Uterus (tissue), 2 donors: ENCODE data around the gene GNG12.

Source experiments
- POLR2A ChIP-seq, 2 donors: fragments of 450-650 bp; IDR thresholded peaks; one replicate each; pipeline ENCODE4 v1.6.1; 2016; ENCODE audit warnings: antibody characterized with exemption in 2 of 2, mild to moderate bottlenecking in 1 of 2, moderate library complexity in 1 of 2
- TF ChIP-seq, protein P1 (sequence below), 4 experiments: fragments of 200-600 bp in 2 of 4; fragments of 450-650 bp in 2 of 4; sonication (generic) in 2 of 4; IDR thresholded peaks; one replicate each; pipeline ENCODE4 v1.5.1; 2016 to 2019; ENCODE audit warnings: antibody characterized with exemption in 4 of 4, mild to moderate bottlenecking in 2 of 4, moderate library complexity in 1 of 4

DNA sequence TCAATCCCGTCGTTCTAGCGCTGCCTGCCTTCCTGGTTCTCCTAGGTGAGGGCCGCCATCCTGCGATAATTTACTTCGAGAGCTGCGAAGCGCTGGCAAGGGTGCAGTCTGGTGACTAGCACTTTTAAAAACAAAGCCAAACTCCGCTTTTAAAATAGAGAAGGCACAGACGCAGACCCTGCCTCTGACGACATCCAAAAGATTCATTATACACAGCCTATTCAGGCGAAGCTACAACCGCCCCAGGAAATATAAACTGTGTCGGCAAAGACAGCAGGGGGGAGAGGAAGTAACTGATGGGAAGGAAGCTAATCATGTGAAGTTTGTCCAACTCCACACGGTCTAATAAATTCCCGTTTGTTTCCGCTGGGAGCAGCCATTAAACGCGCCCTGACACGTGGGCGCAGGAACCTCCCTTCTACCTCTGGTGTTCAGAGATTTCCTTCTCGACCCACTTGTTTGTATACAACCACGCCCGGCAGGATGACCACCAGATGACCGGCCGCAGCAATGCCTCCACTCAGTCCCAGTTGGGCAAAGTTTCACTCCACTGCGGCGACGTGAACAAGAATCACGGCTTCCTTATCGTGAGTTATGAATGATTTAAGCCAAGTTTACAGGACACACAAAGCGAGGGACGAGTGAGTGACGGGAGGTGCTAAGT is 1.3 kb downstream of the GNG12 start:
- TF ChIP-seq, protein P1, sequence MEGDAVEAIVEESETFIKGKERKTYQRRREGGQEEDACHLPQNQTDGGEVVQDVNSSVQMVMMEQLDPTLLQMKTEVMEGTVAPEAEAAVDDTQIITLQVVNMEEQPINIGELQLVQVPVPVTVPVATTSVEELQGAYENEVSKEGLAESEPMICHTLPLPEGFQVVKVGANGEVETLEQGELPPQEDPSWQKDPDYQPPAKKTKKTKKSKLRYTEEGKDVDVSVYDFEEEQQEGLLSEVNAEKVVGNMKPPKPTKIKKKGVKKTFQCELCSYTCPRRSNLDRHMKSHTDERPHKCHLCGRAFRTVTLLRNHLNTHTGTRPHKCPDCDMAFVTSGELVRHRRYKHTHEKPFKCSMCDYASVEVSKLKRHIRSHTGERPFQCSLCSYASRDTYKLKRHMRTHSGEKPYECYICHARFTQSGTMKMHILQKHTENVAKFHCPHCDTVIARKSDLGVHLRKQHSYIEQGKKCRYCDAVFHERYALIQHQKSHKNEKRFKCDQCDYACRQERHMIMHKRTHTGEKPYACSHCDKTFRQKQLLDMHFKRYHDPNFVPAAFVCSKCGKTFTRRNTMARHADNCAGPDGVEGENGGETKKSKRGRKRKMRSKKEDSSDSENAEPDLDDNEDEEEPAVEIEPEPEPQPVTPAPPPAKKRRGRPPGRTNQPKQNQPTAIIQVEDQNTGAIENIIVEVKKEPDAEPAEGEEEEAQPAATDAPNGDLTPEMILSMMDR (IDR thresholded peaks at IDR 0.05): no peak
- peak; percentile 38 to 45 for TF ChIP-seq POLR2A (IDR thresholded peaks at IDR 0.05)
